AG04449 (cell line): Measurements from ENCODE around the gene ATP1A3.

Experiments used
- CTCF ChIA-PET: fragments of 350-600 bp; formaldehyde crosslinking; extraction: SDS; loops from one replicate; lab custom pipeline; 2021; ENCODE audit warnings: antibody characterized with exemption; lab: Yijun Ruan, JAX
- POLR2A ChIA-PET: fragments of 400-600, 350-600 bp; formaldehyde crosslinking; extraction: SDS; loops from one replicate; lab custom pipeline; 2020; ENCODE audit warnings: antibody characterized with exemption, inconsistent platforms; lab: Yijun Ruan, JAX
- DNase-seq: peaks from one replicate; pipeline ENCODE4 v3.0.0-alpha.2; 2010; ENCODE audit warnings: low read depth, low spot score
- H3K4me3 ChIP-seq: 2 replicates; pipeline ENCODE4 v1.5.1; 2011; ENCODE audit warnings: low read depth, mild to moderate bottlenecking, control low read depth, low read length
- CTCF ChIP-seq: IDR thresholded peaks from one replicate; pipeline ENCODE4 v1.5.1; 2011; ENCODE audit warnings: mild to moderate bottlenecking, moderate library complexity, low read length, control low read depth, inconsistent platforms; ENCODE audit not compliant: insufficient read depth; ENCODE audit errors: missing control alignments

Gene ATP1A3

GRCh38 chr19:41935760-41936415, 58.1 kb downstream of the ATP1A3 start:
- ChIA-PET CTCF (interaction anchor here (0.6 to 3.3 kb wide), 7 partner anchors 8 to 65 kb away, joined by 3 to 21 read pairs (median 5); no protein-coding TSS in a partner anchor), POLR2A (interaction anchor here (1.0 kb wide), 1 partner anchor 24 kb away, joined by 4 read pairs; the partner anchor contains the start of gene RABAC1)
- H3K4me3 ChIP-seq = no peak overlapping the region
- TF ChIP-seq CTCF = no peak
- DNase-seq = no peak

- CTCF ChIA-PET = interaction anchor here (0.7 to 3.3 kb wide), 10 partner anchors 11 to 76 kb away, joined by 3 to 21 read pairs (median 5); no protein-coding TSS in a partner anchor
- peak; percentile 89 for TF ChIP-seq CTCF
- no peak overlapping the region for H3K4me3 ChIP-seq
- POLR2A ChIA-PET = no interaction called here
- DNase-seq = no peak
Observed at GRCh38 chr19:41934849-41935374, 59.1 kb downstream of the ATP1A3 start.

GRCh38 chr19:41933693-41934426, 60.2 kb downstream of the ATP1A3 start:
- CTCF ChIA-PET = interaction anchor here (0.8 to 3.3 kb wide), 11 partner anchors 9 to 77 kb away, joined by 3 to 21 read pairs (median 5); no protein-coding TSS in a partner anchor
- no peak for DNase-seq
- H3K4me3 ChIP-seq = no peak overlapping the region
- no peak for TF ChIP-seq CTCF
- POLR2A ChIA-PET = no interaction called here

GRCh38 chr19:41932720-41933332, 61.2 kb downstream of the ATP1A3 start:
- CTCF ChIA-PET = interaction anchor here (2.0 to 3.3 kb wide), 2 partner anchors 13 to 20 kb away, joined by 9 to 21 read pairs; no protein-coding TSS in a partner anchor
- no peak overlapping the region for H3K4me3 ChIP-seq
- DNase-seq = no peak

GRCh38 chr19:41932259-41932719, 61.7 kb downstream of the ATP1A3 start:
- no peak for TF ChIP-seq CTCF
- no peak overlapping the region for H3K4me3 ChIP-seq
- ChIA-PET CTCF (interaction anchor here (1.7 kb wide), 1 partner anchor 26 kb away, joined by 6 read pairs; no protein-coding TSS in a partner anchor), POLR2A (no interaction called here)
- no peak for DNase-seq

More at GRCh38 chr19:41932720-41933332, 61.2 kb downstream of the ATP1A3 start:
- POLR2A ChIA-PET = no interaction called here
- TF ChIP-seq CTCF = no peak
